HepG2 (cell line): ENCODE data around the gene CPED1. TPM values are rescaled to one million over a fixed set of nuclear protein-coding genes. Genes with fewer than 3 reads are reported as not detected.
"Not testable (repeated sequence)": the region's sequence is repeated elsewhere in the genome, so short reads cannot be mapped to it uniquely, and the experiment has no call there.

Experiments
- ATAC-seq: fragments of 200-7000 bp; cut with Tn5 transposase; 3 replicates; pipeline ENCODE4 v1.9.1; 2020; ENCODE audit warnings: mild to moderate bottlenecking, moderate library complexity
- BruUV-seq: library from RNA; stranded (reverse); fragments of 400-500 nt; replicated peaks from 2 replicates; lab custom pipeline; 2021; lab: Mats Ljungman, UMichigan
- CTCF ChIA-PET: fragments of 300-600 bp; formaldehyde crosslinking; extraction: SDS; loops from one replicate; lab custom pipeline; 2021; ENCODE audit warnings: low total read pairs, inconsistent platforms, low intra/inter-chr PET ratio; lab: Yijun Ruan, JAX
- POLR2A ChIA-PET: fragments of 350-600 bp; sonication (Branson Sonifier 250); formaldehyde crosslinking; loops from one replicate; lab custom pipeline; 2020; ENCODE audit warnings: antibody characterized with exemption, inconsistent platforms; lab: Yijun Ruan, JAX
- DNase-seq: peaks from one replicate; pipeline ENCODE4 v3.0.0-alpha.2; 2015; ENCODE audit warnings: low spot score
- FAIRE-seq: peaks from 3 replicates; lab custom pipeline; 2011; peaks lifted over from hg19 to GRCh38; lab: Jason Lieb, UNC
- H2AFZ ChIP-seq: one replicate; pipeline ENCODE4 v1.6.1; 2011; ENCODE audit warnings: low read length, inconsistent platforms
- H3K27ac ChIP-seq: fragments of 300-600 bp; 3 replicates; pipeline ENCODE4 v1.8.0; 2011; ENCODE audit warnings: mixed run types, mild to moderate bottlenecking, mixed read lengths, low read length, inconsistent platforms; ENCODE audit not compliant: insufficient read depth; ENCODE audit errors: extremely low read length
- H3K27me3 ChIP-seq, 2 experiments: fragments of 200-600 bp in 1 of 2; 2 replicates in 1 of 2; 3 replicates in 1 of 2; pipeline versions ENCODE4 v1.6.0 to v1.8.0; 2011; ENCODE audit warnings: low read length in 2 of 2, mild to moderate bottlenecking in 2 of 2, moderate library complexity in 2 of 2, inconsistent platforms in 1 of 2; ENCODE audit not compliant: insufficient read depth in 2 of 2, control insufficient read depth in 1 of 2
- H3K36me3 ChIP-seq, 2 experiments: fragments of 200-600 bp in 1 of 2; replicated peaks in 1 of 2; 2 replicates in 1 of 2; 3 replicates in 1 of 2; pipeline versions ENCODE4 v1.5.1 to v1.8.0; 2011; ENCODE audit warnings: low read length in 2 of 2, inconsistent platforms in 1 of 2; ENCODE audit not compliant: insufficient read depth in 2 of 2, control insufficient read depth in 1 of 2
- H3K4me1 ChIP-seq: 2 replicates; pipeline ENCODE4 v1.5.1; 2012; ENCODE audit warnings: low read length, inconsistent platforms; ENCODE audit not compliant: insufficient read depth
- H3K4me2 ChIP-seq: 2 replicates; pipeline ENCODE4 v1.6.0; 2011; ENCODE audit warnings: low read depth, low read length, inconsistent platforms
- H3K4me3 ChIP-seq, 3 experiments: fragments of 200-600 bp in 1 of 3; sonication (generic), shearing (Covaris generic) in 1 of 3; replicated peaks in 1 of 3; 2 replicates each; pipeline ENCODE4 v1.5.1; 2011 to 2016; ENCODE audit warnings: low read length in 3 of 3, inconsistent platforms in 2 of 3, low read depth in 2 of 3, mild to moderate bottlenecking in 2 of 3, control low read depth in 1 of 3, mixed read lengths in 1 of 3; ENCODE audit not compliant: insufficient read depth in 1 of 3
- H3K79me2 ChIP-seq: one replicate; pipeline ENCODE4 v1.6.1; 2011; ENCODE audit warnings: low read length, inconsistent platforms; ENCODE audit not compliant: insufficient read depth
- H3K9ac ChIP-seq: 2 replicates; pipeline ENCODE4 v1.6.0; 2011; ENCODE audit warnings: mild to moderate bottlenecking, low read depth, low read length, inconsistent platforms; ENCODE audit not compliant: insufficient read depth
- H3K9me3 ChIP-seq: 2 replicates; pipeline ENCODE4 v1.5.1; 2012; ENCODE audit warnings: mild to moderate bottlenecking, low read length
- H4K20me1 ChIP-seq: 2 replicates; pipeline ENCODE4 v1.6.0; 2011; ENCODE audit warnings: inconsistent platforms, mild to moderate bottlenecking, low read length, moderate library complexity; ENCODE audit not compliant: insufficient read depth
- FOSL1 ChIP-seq: sonication (generic); formaldehyde crosslinking; IDR thresholded peaks from 2 replicates; pipeline ENCODE4 v1.9.0; 2021; ENCODE audit warnings: missing genetic modification reagents, borderline replicate concordance
- WGBS: methylation state at CpG from one replicate; pipeline ENCODE4 v1.1.6; 2017; ENCODE audit warnings: low lambda C conversion rate; 5-methylcytosine and 5-hydroxymethylcytosine counted together
- in situ Hi-C: cut with HindIII; loops from 2 replicates; pipeline ENCODE4 v1.10.0; 2017; ENCODE audit warnings: low pct_unique_long_range_greater_than_20kb; ENCODE audit not compliant: extremely low pct_ligation_motif_present
- intact Hi-C: fragments of 100-400 bp; cut with micrococcal nuclease; formaldehyde crosslinking; loops from one replicate; pipeline ENCODE4 v1.10.0; 2022; ENCODE audit not compliant: unreplicated experiment
- polyA plus RNA-seq, 8 experiments: library from polyadenylated mRNA; depleted of rRNA in 3 of 8; stranded (reverse) in 7 of 8; unstranded in 1 of 8; fragments of >200 nt; fragmentation: Illumina TruSeq in 4 of 8; extraction: Trizol in 4 of 8; gene quantifications; 2 replicates each; pipeline versions ENCODE4 v1.2.1 to v1.2.3, GENCODE V29; 2011 to 2016; ENCODE audit warnings: low read depth in 4 of 8, missing spikeins in 1 of 8, mixed read lengths in 1 of 8; ENCODE audit not compliant: insufficient read depth in 1 of 8
- total RNA-seq, 5 experiments: library from RNA; depleted of rRNA; stranded (reverse); fragments of >200 nt; fragmentation: Illumina TruSeq; extraction: Trizol; gene quantifications; 2 replicates each; pipeline ENCODE4 v1.2.3, GENCODE V29; 2016; ENCODE audit warnings: low read depth in 1 of 5

The CPED1 gene
- total and polyA plus RNA-seq, 2 of the 13 experiments (the other 11 are each of a cell fraction or from before 2014, with no cell fraction given): 11.5 to 27.0 TPM

- Histone ChIP-seq H3K4me2 (no peak overlapping the region), H3K4me1 (no peaks in the 10 kb centered on the region)
Measured at GRCh38 chr7:121244120-121244870, 255.8 kb downstream of the CPED1 start.

GRCh38 chr7:121251367-121251766 lies 262.9 kb downstream of the CPED1 start:
- H3K9ac ChIP-seq, H4K20me1 ChIP-seq, H3K36me3 ChIP-seq, H3K4me2 ChIP-seq, H2AFZ ChIP-seq, BruUV-seq, H3K4me3 ChIP-seq, FAIRE-seq, H3K27me3 ChIP-seq, intact Hi-C loops, H3K4me1 ChIP-seq, DNase-seq, H3K27ac ChIP-seq, CTCF ChIA-PET, ATAC-seq, H3K79me2 ChIP-seq, POLR2A ChIA-PET, in situ Hi-C loops: not testable (repeated sequence)
- WGBS: 43% methylated on average over 1 of the region's 1 CpG
- peaks cover 17% of the 10 kb centered on the region; the same call in 1 of the 2 replicates for H3K9me3 ChIP-seq

More at GRCh38 chr7:121244120-121244870, 255.8 kb downstream of the CPED1 start:
- H3K9ac ChIP-seq: no peak overlapping the region
- in situ Hi-C loops: no loop called here
- BruUV-seq: no TSS peak
- ChIA-PET CTCF (no interaction called here), POLR2A (no interaction called here)
- no peak overlapping the region for H3K4me3 ChIP-seq
- H3K27me3 ChIP-seq: no peaks in the 10 kb centered on the region
- H4K20me1 ChIP-seq: no peaks in the 10 kb centered on the region
- no peak for TF ChIP-seq FOSL1 (CRISPR knock-in tag)
- H3K36me3 ChIP-seq: no peaks in the 10 kb centered on the region; a peak in 2 of 5 replicates
- no peak overlapping the region for H2AFZ ChIP-seq
- DNase-seq: no peak
- no peak for ATAC-seq
- no peaks in the 10 kb centered on the region for H3K79me2 ChIP-seq
- FAIRE-seq: no peak
- WGBS: 65% methylated on average over 7 of the region's 7 CpGs
- intact Hi-C loops: no loop called here
- no peak overlapping the region for H3K27ac ChIP-seq
- H3K9me3 ChIP-seq: peaks cover 15% of the 10 kb centered on the region; the same call in 1 of the 2 replicates

GRCh38 chr7:121252523-121253235 lies 264.2 kb downstream of the CPED1 start:
- not testable (repeated sequence) for H3K9ac ChIP-seq, FAIRE-seq

More at GRCh38 chr7:121252523-121253235, 264.2 kb downstream of the CPED1 start:
- BruUV-seq, H3K27ac ChIP-seq, ATAC-seq, intact Hi-C loops, H4K20me1 ChIP-seq, POLR2A ChIA-PET, H3K79me2 ChIP-seq, DNase-seq, H3K4me2 ChIP-seq, H2AFZ ChIP-seq, CTCF ChIA-PET, H3K4me3 ChIP-seq, H3K36me3 ChIP-seq, in situ Hi-C loops, H3K4me1 ChIP-seq, H3K27me3 ChIP-seq: not testable (repeated sequence)
- H3K9me3 ChIP-seq: peaks cover 16% of the 10 kb centered on the region; the same call in 1 of the 2 replicates
- 60% methylated on average over 5 of the region's 5 CpGs for WGBS
